Lower leg skin (tissue), 4 donors: ENCODE measurements around the gene PSORS1C1. TPM values are rescaled to one million over a fixed set of nuclear protein-coding genes. Genes with fewer than 3 reads are reported as not detected.
"Not testable (repeated sequence)": the region's sequence is repeated elsewhere in the genome, so short reads cannot be mapped to it uniquely, and the experiment has no call there.

Experiments
- DNase-seq, 2 donors: peaks; one replicate each; pipeline ENCODE4 v3.0.0-alpha.2; 2019; ENCODE audit warnings: low spot score in 2 of 2
- H3K4me3 ChIP-seq: fragments of 200-600 bp; sonication (generic); 2 replicates; pipeline ENCODE4 v1.5.1; 2017; ENCODE audit warnings: mild to moderate bottlenecking, low read depth; ENCODE audit not compliant: poor library complexity, severe bottlenecking
- POLR2A ChIP-seq, 2 donors: fragments of 450-650 bp; IDR thresholded peaks; one replicate each; pipeline ENCODE4 v1.6.1; 2016 to 2017; ENCODE audit warnings: antibody characterized with exemption in 2 of 2, mild to moderate bottlenecking in 1 of 2, moderate library complexity in 1 of 2
- WGBS, 2 donors: methylation state at CpG; one replicate each; pipeline ENCODE4 v1.1.5; 2018; 5-methylcytosine and 5-hydroxymethylcytosine counted together
- intact Hi-C: fragments of 100-400 bp; cut with DNase I; formaldehyde crosslinking; loops from one replicate; pipeline ENCODE4 v1.15.0; 2023; ENCODE audit warnings: low total_unique reads
- total RNA-seq, 4 donors: library from RNA; depleted of rRNA; stranded (reverse); fragments of >200 nt; gene quantifications; one replicate each; pipeline ENCODE4 v1.1.0, GENCODE V29; 2016
- TF ChIP-seq, protein P1 (sequence below), 3 donors: fragments of 450-650 bp; IDR thresholded peaks; one replicate each; pipeline ENCODE4 v1.5.1; 2016; ENCODE audit warnings: antibody characterized with exemption in 3 of 3, mild to moderate bottlenecking in 3 of 3, moderate library complexity in 2 of 3

The PSORS1C1 gene
- total RNA-seq, 4 donors from 2014 or later = 1.8 to 21.4 (median 6.2) TPM

DNA sequence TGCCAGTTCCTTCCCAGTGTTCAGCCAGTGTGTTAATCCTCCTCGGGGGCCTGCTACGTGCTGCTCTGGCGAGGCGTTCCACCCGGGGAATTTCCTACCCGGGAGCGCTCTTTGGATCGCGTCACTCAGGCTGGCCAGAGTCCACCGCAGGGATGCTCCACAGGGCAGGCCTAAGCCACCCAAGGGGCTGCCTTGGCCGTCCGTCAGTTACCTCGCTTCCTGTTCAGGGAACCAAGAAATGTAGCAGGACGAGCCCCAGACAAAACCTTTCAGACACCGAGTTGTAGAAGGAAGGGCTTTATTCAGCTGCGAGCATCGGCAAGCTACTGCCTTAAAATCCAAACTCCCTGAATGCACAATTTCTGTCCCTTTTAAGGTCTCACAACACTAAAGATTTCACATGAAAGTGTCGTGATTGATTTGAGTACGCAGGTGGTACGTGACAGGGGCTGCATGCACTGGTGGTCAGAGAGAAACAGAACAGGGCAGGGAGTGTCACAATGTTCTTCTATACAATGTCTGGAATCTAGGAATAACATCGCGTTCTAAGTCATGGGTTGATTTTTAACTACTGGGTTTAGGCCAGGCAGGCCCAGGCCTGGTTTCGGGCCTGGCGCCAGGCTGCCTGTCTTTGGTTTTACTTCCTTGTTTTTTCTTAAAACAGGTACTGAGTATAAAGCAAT, 71.6 kb downstream of the PSORS1C1 start:
- no peak overlapping the region for H3K4me3 ChIP-seq
- WGBS, 2 donors = 48 to 54% methylated on average over 23 to 24 of the region's 24 CpGs
- TF ChIP-seq POLR2A (IDR thresholded peaks at IDR 0.05) = no peak
- TF ChIP-seq, protein P1, sequence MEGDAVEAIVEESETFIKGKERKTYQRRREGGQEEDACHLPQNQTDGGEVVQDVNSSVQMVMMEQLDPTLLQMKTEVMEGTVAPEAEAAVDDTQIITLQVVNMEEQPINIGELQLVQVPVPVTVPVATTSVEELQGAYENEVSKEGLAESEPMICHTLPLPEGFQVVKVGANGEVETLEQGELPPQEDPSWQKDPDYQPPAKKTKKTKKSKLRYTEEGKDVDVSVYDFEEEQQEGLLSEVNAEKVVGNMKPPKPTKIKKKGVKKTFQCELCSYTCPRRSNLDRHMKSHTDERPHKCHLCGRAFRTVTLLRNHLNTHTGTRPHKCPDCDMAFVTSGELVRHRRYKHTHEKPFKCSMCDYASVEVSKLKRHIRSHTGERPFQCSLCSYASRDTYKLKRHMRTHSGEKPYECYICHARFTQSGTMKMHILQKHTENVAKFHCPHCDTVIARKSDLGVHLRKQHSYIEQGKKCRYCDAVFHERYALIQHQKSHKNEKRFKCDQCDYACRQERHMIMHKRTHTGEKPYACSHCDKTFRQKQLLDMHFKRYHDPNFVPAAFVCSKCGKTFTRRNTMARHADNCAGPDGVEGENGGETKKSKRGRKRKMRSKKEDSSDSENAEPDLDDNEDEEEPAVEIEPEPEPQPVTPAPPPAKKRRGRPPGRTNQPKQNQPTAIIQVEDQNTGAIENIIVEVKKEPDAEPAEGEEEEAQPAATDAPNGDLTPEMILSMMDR (IDR thresholded peaks at IDR 0.05) = no peak
- DNase-seq = peak in 1 of 2 donors; percentile 89
- intact Hi-C loops = no loop called here

DNA sequence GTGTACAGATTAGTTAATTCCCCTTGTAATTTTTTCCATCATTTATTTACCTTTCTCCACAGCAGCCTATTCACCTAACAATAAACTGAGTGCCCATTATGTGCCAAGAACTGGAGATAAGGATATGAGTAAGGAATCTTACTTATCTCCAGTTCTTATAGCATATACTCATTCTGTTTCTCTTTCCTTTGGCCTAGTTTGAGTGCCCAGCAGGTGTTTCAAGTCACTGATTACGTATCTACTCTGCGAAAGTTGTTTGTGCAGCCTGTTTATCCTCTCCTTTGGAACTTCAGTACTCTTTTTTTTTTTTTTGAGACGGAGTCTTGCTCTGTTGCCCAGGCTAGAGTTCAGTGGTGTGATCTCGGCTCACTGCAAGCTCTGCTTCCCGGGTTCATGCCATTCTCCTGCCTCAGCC, 73.2 kb downstream of the PSORS1C1 start:
- intact Hi-C loops = no loop called here
- WGBS, 2 donors = 54 to 58% methylated on average over 5 of the region's 5 CpGs
- no peak for DNase-seq
- H3K4me3 ChIP-seq = no peak overlapping the region
- TF ChIP-seq POLR2A (IDR thresholded peaks at IDR 0.05) = no peak
- TF ChIP-seq, protein P1 (IDR thresholded peaks at IDR 0.05) = no peak

DNA sequence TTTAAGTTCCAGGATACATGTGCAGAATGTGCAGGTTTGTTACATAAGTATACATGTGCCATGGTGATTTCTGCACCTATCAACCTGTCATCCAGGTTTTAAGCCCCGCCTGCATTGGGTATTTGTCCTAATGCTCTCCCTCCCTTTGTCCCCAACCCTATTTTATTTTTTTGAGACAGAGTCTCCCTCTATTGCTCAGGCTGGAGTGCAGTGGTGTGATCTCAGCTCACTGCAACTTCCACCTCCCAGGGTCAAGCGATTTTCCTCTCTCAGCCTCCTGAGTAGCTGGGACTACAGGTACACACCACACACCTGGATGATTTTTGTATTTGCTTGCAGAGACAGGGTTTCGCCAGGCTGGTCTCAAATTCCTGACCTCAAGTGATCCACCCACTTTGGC, 74.6 kb downstream of the PSORS1C1 start:
- not testable (repeated sequence) for DNase-seq

More for the DNA sequence above, 74.6 kb downstream of the PSORS1C1 start:
- H3K4me3 ChIP-seq, intact Hi-C loops: not testable (repeated sequence)
- 94 to 96% methylated on average over 3 of the region's 3 CpGs for WGBS, 2 donors

Other genes with a start within 250 kb of the PSORS1C1 start
- 100 to 1,000 TPM; 140 to 221 (median 194) TPM for gene DDR1, start 230.3 kb upstream of the PSORS1C1 start, total RNA-seq
- gene GTF2H4, start 206.6 kb upstream of the PSORS1C1 start, total RNA-seq = 10 to 100 TPM in 2 of 4 donors, 1 to 10 TPM in 2; 6.1 to 11.2 (median 9.4) TPM
- 10 to 100 TPM; 13.0 to 25.2 (median 18.1) TPM for gene VARS2, start 200.6 kb upstream of the PSORS1C1 start, total RNA-seq
- gene SFTA2, start 182.6 kb upstream of the PSORS1C1 start, total RNA-seq = under 1 TPM in 1 of 4 donors, not detected in 3; 0.36 TPM
- gene MUCL3, start 173.8 kb upstream of the PSORS1C1 start, total RNA-seq = not detected
- not detected for gene MUC21, start 131.1 kb upstream of the PSORS1C1 start, total RNA-seq
- not detected for gene MUC22, start 104.3 kb upstream of the PSORS1C1 start, total RNA-seq
- 10 to 100 TPM in 3 of 4 donors, 1 to 10 TPM in 1; 7.5 to 20.2 (median 15.2) TPM for gene C6orf15, start 2.2 kb upstream of the PSORS1C1 start, total RNA-seq
- gene CDSN, start 5.6 kb downstream of the PSORS1C1 start, total RNA-seq = 1,000 to 10,000 TPM in 1 of 4 donors, 100 to 1,000 TPM in 3; 480 to 1,164 (median 686) TPM
- 10 to 100 TPM; 34.8 to 55.5 (median 44.1) TPM for gene PSORS1C2, start 24.3 kb downstream of the PSORS1C1 start, total RNA-seq
- gene CCHCR1, start 43.0 kb downstream of the PSORS1C1 start, total RNA-seq = 10 to 100 TPM; 13.1 to 34.1 (median 21.7) TPM
- gene TCF19, start 43.8 kb downstream of the PSORS1C1 start, total RNA-seq = 10 to 100 TPM; 18.9 to 24.2 (median 20.8) TPM
- gene POU5F1, start 55.9 kb downstream of the PSORS1C1 start, total RNA-seq = 1 to 10 TPM in 3 of 4 donors, under 1 TPM in 1; 0.47 to 5.2 (median 3.3) TPM
- gene HLA-C, start 157.3 kb downstream of the PSORS1C1 start, total RNA-seq = 100 to 1,000 TPM; 387 to 776 (median 534) TPM
- 1,000 to 10,000 TPM; 1,061 to 2,090 (median 1,325) TPM for gene HLA-B, start 242.4 kb downstream of the PSORS1C1 start, total RNA-seq